Lower lobe of right lung (tissue), 2 donors: ENCODE results near the gene BCL2L2. TPM values are rescaled to one million over a fixed set of nuclear protein-coding genes. Genes with fewer than 3 reads are reported as not detected.

Experiments
- ATAC-seq, 2 donors: fragments of 200-7000 bp; cut with Tn5 transposase; one replicate each; pipeline ENCODE4 v1.9.1; 2020 to 2022; ENCODE audit warnings: mild to moderate bottlenecking in 2 of 2, moderate library complexity in 2 of 2
- DNase-seq: peaks from one replicate; pipeline ENCODE4 v3.0.0-alpha.2; 2020
- H3K27ac ChIP-seq: fragments of 200-600 bp; one replicate; pipeline ENCODE4 v1.8.0; 2022
- H3K27me3 ChIP-seq: fragments of 200-600 bp; one replicate; pipeline ENCODE4 v1.8.0; 2022; ENCODE audit warnings: low read depth
- H3K36me3 ChIP-seq: fragments of 200-600 bp; one replicate; pipeline ENCODE4 v1.8.0; 2022; ENCODE audit warnings: mild to moderate bottlenecking
- H3K4me1 ChIP-seq: fragments of 200-600 bp; one replicate; pipeline ENCODE4 v1.8.0; 2022
- H3K4me3 ChIP-seq: fragments of 200-600 bp; one replicate; pipeline ENCODE4 v1.8.0; 2022; ENCODE audit warnings: mild to moderate bottlenecking
- H3K9me3 ChIP-seq: fragments of 200-600 bp; one replicate; pipeline ENCODE4 v1.8.0; 2022
- intact Hi-C: fragments of 100-400 bp; cut with DNase I; formaldehyde crosslinking; loops from one replicate; pipeline ENCODE4 v1.11.0; 2022
- total RNA-seq: library from RNA; stranded (reverse); fragmentation: NEBNext Ultra II Directional; extraction: Animal tissue kit (Norgen Biotek cat#: 25700); gene quantifications from one replicate; pipeline ENCODE4 v1.2.1, GENCODE V29; 2021
- TF ChIP-seq, protein P1 (sequence below): fragments of 200-600 bp; IDR thresholded peaks from one replicate; pipeline ENCODE4 v1.8.0; 2022; ENCODE audit warnings: antibody characterized with exemption, mild to moderate bottlenecking
- donor health status: DM: no; HTN: yes; CAD: no; lungs with severe emphysema.

Gene BCL2L2
- total RNA-seq, 1 donor from 2014 or later, result 43.9 TPM

DNA sequence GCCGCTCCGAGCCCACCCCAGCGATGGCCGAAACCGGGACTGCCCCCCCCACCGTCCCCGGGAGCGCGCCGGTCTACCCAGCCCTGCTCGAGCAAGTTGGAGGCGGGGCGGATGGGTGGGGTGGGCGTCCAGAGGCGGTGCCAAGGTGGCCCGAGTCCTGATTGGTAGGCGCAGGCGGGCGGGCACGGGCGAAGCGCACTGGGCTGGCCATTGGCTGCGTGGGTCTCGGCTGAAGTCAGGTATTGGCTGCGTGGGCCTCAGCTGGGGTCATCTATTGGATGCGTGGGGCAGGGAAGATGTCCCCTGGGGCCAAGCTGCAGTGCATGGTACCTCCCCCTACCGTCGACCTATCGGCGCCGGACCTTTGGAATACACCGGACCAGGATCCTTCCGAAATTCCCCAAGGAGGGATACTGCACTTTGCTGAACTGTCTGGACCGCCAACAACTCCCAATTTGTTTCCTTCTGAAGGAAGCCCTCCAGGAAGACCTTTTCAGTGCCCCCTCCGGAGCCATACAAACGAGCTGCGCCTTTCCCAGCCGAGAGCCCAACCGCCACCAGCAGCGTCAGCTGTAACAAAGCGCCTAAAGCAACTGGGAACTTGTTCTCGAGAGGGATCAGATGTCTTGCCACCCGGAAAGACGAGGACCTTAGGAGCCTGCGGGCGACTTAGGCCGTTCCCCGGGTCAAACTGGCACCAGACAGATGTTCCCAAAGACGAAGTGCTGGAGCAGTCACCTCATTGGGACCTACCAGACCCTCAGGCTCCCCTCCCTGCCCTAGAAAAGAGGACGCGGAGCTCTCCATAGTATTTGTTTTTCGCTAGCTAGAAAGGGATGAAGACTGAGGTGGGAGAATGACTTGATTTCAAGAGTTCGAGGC is 20.4 kb upstream of the BCL2L2 start, which contains the start of gene HOMEZ:
TSS of gene HOMEZ (minus strand) at position 113 of the 882 bp plus-strand sequence. CDS start 180 bp downstream, outside the sequence.
- peak; percentile 99 for ATAC-seq
- TF ChIP-seq, protein P1, sequence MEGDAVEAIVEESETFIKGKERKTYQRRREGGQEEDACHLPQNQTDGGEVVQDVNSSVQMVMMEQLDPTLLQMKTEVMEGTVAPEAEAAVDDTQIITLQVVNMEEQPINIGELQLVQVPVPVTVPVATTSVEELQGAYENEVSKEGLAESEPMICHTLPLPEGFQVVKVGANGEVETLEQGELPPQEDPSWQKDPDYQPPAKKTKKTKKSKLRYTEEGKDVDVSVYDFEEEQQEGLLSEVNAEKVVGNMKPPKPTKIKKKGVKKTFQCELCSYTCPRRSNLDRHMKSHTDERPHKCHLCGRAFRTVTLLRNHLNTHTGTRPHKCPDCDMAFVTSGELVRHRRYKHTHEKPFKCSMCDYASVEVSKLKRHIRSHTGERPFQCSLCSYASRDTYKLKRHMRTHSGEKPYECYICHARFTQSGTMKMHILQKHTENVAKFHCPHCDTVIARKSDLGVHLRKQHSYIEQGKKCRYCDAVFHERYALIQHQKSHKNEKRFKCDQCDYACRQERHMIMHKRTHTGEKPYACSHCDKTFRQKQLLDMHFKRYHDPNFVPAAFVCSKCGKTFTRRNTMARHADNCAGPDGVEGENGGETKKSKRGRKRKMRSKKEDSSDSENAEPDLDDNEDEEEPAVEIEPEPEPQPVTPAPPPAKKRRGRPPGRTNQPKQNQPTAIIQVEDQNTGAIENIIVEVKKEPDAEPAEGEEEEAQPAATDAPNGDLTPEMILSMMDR, result no peak
- H3K9me3 ChIP-seq, result no peaks in the 10 kb centered on the region
- peaks cover 24% of the 10 kb centered on the region for H3K4me1 ChIP-seq
- intact Hi-C loops, result no loop called here
- DNase-seq, result peak; percentile 99
- no peaks in the 10 kb centered on the region for H3K27me3 ChIP-seq
- peak within 1 kb of the TSS; percentile 89 for H3K27ac ChIP-seq
- H3K4me3 ChIP-seq, result peak within 1 kb of the TSS; percentile 79
- no peaks in the 10 kb centered on the region for H3K36me3 ChIP-seq

DNA sequence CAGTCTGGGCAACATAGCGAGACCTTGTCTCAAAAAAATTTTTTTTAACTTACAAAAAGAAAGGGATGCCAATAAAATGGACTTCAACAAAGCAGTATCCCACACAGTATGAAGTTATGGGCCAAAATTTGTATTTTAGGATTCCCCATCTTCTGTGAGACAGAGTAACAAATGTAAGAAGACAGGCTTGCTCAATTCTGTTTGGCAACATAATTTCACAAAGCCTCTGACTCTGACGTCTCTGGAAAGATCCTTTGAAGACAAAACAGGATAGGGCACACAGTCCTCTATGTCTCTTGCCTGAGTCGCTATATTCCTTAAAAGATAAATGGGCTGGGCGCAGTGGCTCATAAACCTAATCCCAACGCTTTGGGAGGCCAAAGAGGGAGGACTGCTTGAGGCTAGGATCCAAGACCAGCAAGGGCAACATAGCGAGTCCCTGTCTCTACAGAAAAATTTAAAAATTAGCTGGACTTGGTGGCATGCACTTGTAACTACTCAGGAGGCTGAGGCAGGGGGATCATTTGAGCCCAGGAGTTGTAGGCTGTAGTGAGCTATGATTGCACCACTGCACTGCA is 19.6 kb upstream of the BCL2L2 start:
- DNase-seq, result no peak
- peaks cover 24% of the 10 kb centered on the region for H3K4me1 ChIP-seq
- H3K9me3 ChIP-seq, result no peaks in the 10 kb centered on the region
- H3K4me3 ChIP-seq, result peak overlapping the region; percentile 79
- intact Hi-C loops, result no loop called here
- ATAC-seq, result no peak
- H3K27me3 ChIP-seq, result no peaks in the 10 kb centered on the region
- H3K27ac ChIP-seq, result peak overlapping the region; percentile 89
- TF ChIP-seq, protein P1, result no peak
- no peaks in the 10 kb centered on the region for H3K36me3 ChIP-seq

DNA sequence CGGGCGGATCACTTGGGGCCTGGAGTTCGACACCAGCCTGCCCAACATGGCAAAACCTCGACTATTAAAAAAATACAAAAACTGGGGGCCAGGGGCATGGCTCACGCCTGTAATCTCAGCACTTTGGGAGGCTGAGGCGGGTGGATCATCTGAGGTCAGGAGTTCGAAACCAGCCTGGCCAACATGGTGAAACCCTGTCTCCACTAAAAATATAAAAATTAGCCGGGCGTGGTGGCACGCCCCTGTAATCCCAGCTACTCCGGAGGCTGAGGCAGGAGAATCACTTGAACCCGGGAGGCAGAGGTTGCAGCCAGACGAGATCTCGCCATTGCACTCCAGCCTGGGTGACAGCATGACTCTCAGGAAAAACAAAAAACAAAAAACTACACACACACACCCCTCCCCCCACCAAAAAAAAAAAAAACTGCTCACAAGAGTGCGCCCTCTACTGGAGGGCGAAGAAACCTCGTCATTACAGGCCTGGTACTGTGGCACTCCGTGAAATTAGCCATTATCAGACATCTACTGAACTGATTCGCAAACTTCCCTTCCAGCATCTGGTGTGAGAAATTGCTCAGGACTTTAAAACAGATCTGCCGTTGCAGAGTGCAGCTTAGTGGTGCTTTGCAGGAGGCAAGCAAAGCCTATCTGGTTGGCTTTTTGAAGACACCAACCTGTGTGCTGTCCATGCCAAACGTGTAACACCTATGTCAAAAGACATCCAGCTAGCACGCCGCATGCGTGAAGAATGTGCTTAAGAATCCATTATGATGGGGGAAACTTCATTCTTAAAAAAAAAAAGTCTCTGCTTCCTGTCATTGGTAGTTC is 11.7 kb upstream of the BCL2L2 start:
- TF ChIP-seq, protein P1, result peak; percentile 85
- ATAC-seq (peak; percentile 81 to 89), DNase-seq (peak; percentile 59)
- peaks cover 30% of the 10 kb centered on the region for H3K4me1 ChIP-seq
- H3K9me3 ChIP-seq, result no peaks in the 10 kb centered on the region
- H3K36me3 ChIP-seq, result peaks cover 23% of the 10 kb centered on the region
- intact Hi-C loops, result no loop called here
- H3K4me3 ChIP-seq, result peak overlapping the region; percentile 11
- H3K27ac ChIP-seq, result no peak overlapping the region
- H3K27me3 ChIP-seq, result no peaks in the 10 kb centered on the region

DNA sequence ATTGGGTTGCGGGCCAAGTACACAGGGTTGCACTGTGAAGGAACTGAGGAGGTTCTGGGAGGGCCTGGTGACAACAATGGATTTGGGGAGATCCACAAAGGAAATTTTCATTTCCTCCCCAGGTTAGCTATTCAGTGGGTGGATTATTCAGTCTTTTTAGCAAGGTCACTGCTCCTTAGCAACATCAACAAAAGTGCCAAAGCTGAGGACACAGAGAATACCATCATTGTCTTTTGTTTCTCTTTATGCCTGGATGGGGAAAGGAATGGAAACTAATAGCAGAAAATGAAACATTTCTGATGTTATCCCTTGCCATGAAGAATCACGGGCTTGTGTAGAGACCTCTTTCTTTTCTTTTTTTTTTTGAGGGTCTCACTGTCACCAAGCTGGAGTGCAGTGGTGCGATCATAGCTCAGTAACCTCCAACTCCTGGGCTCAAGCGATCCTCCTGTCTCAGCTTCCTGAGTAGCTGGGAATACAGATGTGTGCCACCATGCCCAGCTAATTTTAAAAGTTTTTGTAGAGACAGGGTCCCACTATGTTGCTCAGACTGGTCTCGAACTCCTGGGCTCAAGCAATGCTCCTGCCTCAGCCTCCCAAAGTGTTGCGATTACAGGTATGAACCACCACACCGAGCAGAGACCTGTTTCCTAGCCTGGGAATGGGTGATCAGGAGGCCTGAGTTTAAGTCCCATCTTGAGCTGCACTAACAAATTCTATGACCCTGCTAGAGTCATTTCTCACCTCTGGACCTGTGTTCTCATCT is 10.4 kb upstream of the BCL2L2 start:
- H3K27me3 ChIP-seq, result no peaks in the 10 kb centered on the region
- no peak overlapping the region for H3K27ac ChIP-seq
- TF ChIP-seq, protein P1, result no peak
- no peak for DNase-seq
- H3K9me3 ChIP-seq, result no peaks in the 10 kb centered on the region
- H3K4me3 ChIP-seq, result no peak overlapping the region
- H3K36me3 ChIP-seq, result peaks cover 23% of the 10 kb centered on the region
- H3K4me1 ChIP-seq, result peaks cover 39% of the 10 kb centered on the region
- ATAC-seq, result no peak
- intact Hi-C loops, result no loop called here

DNA sequence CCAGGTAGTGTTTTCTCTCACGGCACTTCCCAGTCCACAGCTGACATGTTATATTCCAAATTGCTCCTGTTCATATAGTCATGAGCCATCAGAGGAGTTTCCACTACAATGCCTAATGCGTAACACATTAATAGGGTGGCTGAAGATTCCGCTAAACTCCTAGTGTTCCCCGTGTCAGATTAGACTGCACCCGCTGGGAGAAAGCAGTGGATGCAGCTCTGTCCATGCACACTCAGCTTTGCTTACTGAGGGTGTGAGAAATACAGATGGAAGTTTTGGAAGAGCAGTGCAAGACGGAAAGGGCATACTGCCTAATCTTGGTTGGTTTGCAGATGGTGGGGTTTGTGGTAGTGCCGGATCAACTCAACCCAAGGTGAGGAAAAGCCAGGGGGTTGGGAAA is 9.5 kb upstream of the BCL2L2 start:
- Histone ChIP-seq H3K27ac (no peak overlapping the region), H3K4me1 (peaks cover 39% of the 10 kb centered on the region), H3K4me3 (no peak overlapping the region), H3K36me3 (peaks cover 23% of the 10 kb centered on the region), H3K9me3 (no peaks in the 10 kb centered on the region), H3K27me3 (no peaks in the 10 kb centered on the region)
- intact Hi-C loops, result no loop called here
- ATAC-seq, result no peak
- DNase-seq, result no peak
- TF ChIP-seq, protein P1, result no peak
